ENCODE results near the gene ACO2. TPM values are rescaled to one million over a fixed set of nuclear protein-coding genes. Genes with fewer than 3 reads are reported as not detected.

The ACO2 gene
- total RNA-seq, 1 donor from 2014 or later: 83.5 TPM

- H3K4me3 Mint-ChIP-seq (ENCODE audit: unreplicated experiment): no peak overlapping the region
- no peak for DNase-seq (ENCODE audit: low spot score)
- no peaks in the 10 kb centered on the region for H3K4me1 Mint-ChIP-seq (ENCODE audit: unreplicated experiment)
- H3K9me3 Mint-ChIP-seq (ENCODE audit: unreplicated experiment): no peaks in the 10 kb centered on the region
- H3K36me3 Mint-ChIP-seq (ENCODE audit: low read depth, unreplicated experiment): peaks cover 27% of the 10 kb centered on the region
- peaks cover 2% of the 10 kb centered on the region for H3K27me3 Mint-ChIP-seq (ENCODE audit: unreplicated experiment)
- no peak for TF ChIP-seq CTCF (IDR thresholded peaks at IDR 0.05; ENCODE audit: unreplicated experiment)
- H3K27ac Mint-ChIP-seq (ENCODE audit: unreplicated experiment): no peak overlapping the region
These were observed 56.0 kb downstream of the ACO2 start for GRCh38 chr22:41524809-41525449.

GRCh38 chr22:41525450-41526225 lies 56.7 kb downstream of the ACO2 start:
- H3K36me3 Mint-ChIP-seq (ENCODE audit: low read depth, unreplicated experiment): peaks cover 29% of the 10 kb centered on the region
- no peak for DNase-seq (ENCODE audit: low spot score)
- H3K4me3 Mint-ChIP-seq (ENCODE audit: unreplicated experiment): no peak overlapping the region
- no peaks in the 10 kb centered on the region for H3K4me1 Mint-ChIP-seq (ENCODE audit: unreplicated experiment)
- no peak overlapping the region for H3K27ac Mint-ChIP-seq (ENCODE audit: unreplicated experiment)
- peaks cover 5% of the 10 kb centered on the region for H3K27me3 Mint-ChIP-seq (ENCODE audit: unreplicated experiment)
- TF ChIP-seq CTCF (IDR thresholded peaks at IDR 0.05; ENCODE audit: unreplicated experiment): no peak
- H3K9me3 Mint-ChIP-seq (ENCODE audit: unreplicated experiment): no peaks in the 10 kb centered on the region

GRCh38 chr22:41526226-41526829 lies 57.4 kb downstream of the ACO2 start:
- H3K36me3 Mint-ChIP-seq (ENCODE audit: low read depth, unreplicated experiment): peaks cover 33% of the 10 kb centered on the region
- no peak for DNase-seq (ENCODE audit: low spot score)

GRCh38 chr22:41526830-41527799 lies 58.2 kb downstream of the ACO2 start:
- no peaks in the 10 kb centered on the region for H3K9me3 Mint-ChIP-seq (ENCODE audit: unreplicated experiment)
- no peaks in the 10 kb centered on the region for H3K4me1 Mint-ChIP-seq (ENCODE audit: unreplicated experiment)
- peak overlapping the region; percentile 42 for H3K27ac Mint-ChIP-seq (ENCODE audit: unreplicated experiment)
- peak; percentile 73 for TF ChIP-seq CTCF (IDR thresholded peaks at IDR 0.05; ENCODE audit: unreplicated experiment)
- no peak overlapping the region for H3K4me3 Mint-ChIP-seq (ENCODE audit: unreplicated experiment)
- peak; percentile 56 for DNase-seq (ENCODE audit: low spot score)
- H3K36me3 Mint-ChIP-seq (ENCODE audit: low read depth, unreplicated experiment): peaks cover 33% of the 10 kb centered on the region
- H3K27me3 Mint-ChIP-seq (ENCODE audit: unreplicated experiment): peaks cover 5% of the 10 kb centered on the region

More at GRCh38 chr22:41526226-41526829, 57.4 kb downstream of the ACO2 start:
- H3K9me3 Mint-ChIP-seq (ENCODE audit: unreplicated experiment): no peaks in the 10 kb centered on the region
- no peak overlapping the region for H3K4me3 Mint-ChIP-seq (ENCODE audit: unreplicated experiment)
- peaks cover 5% of the 10 kb centered on the region for H3K27me3 Mint-ChIP-seq (ENCODE audit: unreplicated experiment)
- no peak for TF ChIP-seq CTCF (IDR thresholded peaks at IDR 0.05; ENCODE audit: unreplicated experiment)
- peak overlapping the region; percentile 42 for H3K27ac Mint-ChIP-seq (ENCODE audit: unreplicated experiment)
- H3K4me1 Mint-ChIP-seq (ENCODE audit: unreplicated experiment): no peaks in the 10 kb centered on the region

Data from endothelial cell (in vitro differentiated cells).